ENCODE results near the gene TMEM238L. TPM values are rescaled to one million over a fixed set of nuclear protein-coding genes. Genes with fewer than 3 reads are reported as not detected.

The TMEM238L gene
- total and polyA plus RNA-seq, 2 experiments from 2014 or later: not detected

DNA sequence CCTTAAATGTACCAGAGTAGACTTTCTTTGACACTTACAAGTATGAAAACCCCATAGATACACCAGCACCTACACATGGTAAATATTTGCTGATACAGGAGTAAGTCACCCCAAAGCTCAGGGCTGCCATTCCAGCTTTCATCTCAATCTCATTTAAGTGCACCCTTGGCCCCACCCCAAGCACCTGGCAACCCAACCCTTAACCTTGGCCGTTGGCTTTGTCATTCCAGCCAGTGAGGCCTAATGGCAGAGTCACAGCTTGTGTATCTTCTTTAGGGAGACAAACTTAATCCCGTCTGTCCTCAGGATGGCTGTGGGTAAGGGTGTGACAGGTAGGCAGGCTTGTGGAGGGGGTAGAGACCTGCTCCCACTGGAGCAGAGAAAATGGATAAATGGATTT lies 42.6 kb downstream of the TMEM238L start (continued):
- TF ChIP-seq, protein P1, sequence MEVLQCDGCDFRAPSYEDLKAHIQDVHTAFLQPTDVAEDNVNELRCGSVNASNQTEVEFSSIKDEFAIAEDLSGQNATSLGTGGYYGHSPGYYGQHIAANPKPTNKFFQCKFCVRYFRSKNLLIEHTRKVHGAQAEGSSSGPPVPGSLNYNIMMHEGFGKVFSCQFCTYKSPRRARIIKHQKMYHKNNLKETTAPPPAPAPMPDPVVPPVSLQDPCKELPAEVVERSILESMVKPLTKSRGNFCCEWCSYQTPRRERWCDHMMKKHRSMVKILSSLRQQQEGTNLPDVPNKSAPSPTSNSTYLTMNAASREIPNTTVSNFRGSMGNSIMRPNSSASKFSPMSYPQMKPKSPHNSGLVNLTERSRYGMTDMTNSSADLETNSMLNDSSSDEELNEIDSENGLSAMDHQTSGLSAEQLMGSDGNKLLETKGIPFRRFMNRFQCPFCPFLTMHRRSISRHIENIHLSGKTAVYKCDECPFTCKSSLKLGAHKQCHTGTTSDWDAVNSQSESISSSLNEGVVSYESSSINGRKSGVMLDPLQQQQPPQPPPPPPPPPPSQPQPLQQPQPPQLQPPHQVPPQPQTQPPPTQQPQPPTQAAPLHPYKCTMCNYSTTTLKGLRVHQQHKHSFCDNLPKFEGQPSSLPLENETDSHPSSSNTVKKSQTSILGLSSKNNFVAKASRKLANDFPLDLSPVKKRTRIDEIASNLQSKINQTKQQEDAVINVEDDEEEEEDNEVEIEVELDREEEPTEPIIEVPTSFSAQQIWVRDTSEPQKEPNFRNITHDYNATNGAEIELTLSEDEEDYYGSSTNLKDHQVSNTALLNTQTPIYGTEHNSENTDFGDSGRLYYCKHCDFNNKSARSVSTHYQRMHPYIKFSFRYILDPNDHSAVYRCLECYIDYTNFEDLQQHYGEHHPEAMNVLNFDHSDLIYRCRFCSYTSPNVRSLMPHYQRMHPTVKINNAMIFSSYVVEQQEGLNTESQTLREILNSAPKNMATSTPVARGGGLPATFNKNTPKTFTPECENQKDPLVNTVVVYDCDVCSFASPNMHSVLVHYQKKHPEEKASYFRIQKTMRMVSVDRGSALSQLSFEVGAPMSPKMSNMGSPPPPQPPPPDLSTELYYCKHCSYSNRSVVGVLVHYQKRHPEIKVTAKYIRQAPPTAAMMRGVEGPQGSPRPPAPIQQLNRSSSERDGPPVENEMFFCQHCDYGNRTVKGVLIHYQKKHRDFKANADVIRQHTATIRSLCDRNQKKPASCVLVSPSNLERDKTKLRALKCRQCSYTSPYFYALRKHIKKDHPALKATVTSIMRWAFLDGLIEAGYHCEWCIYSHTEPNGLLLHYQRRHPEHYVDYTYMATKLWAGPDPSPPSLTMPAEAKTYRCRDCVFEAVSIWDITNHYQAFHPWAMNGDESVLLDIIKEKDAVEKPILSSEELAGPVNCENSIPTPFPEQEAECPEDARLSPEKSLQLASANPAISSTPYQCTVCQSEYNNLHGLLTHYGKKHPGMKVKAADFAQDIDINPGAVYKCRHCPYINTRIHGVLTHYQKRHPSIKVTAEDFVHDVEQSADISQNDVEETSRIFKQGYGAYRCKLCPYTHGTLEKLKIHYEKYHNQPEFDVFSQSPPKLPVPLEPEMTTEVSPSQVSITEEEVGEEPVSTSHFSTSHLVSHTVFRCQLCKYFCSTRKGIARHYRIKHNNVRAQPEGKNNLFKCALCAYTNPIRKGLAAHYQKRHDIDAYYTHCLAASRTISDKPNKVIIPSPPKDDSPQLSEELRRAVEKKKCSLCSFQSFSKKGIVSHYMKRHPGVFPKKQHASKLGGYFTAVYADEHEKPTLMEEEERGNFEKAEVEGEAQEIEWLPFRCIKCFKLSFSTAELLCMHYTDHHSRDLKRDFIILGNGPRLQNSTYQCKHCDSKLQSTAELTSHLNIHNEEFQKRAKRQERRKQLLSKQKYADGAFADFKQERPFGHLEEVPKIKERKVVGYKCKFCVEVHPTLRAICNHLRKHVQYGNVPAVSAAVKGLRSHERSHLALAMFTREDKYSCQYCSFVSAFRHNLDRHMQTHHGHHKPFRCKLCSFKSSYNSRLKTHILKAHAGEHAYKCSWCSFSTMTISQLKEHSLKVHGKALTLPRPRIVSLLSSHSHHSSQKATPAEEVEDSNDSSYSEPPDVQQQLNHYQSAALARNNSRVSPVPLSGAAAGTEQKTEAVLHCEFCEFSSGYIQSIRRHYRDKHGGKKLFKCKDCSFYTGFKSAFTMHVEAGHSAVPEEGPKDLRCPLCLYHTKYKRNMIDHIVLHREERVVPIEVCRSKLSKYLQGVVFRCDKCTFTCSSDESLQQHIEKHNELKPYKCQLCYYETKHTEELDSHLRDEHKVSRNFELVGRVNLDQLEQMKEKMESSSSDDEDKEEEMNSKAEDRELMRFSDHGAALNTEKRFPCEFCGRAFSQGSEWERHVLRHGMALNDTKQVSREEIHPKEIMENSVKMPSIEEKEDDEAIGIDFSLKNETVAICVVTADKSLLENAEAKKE (CRISPR knock-in tag; IDR thresholded peaks at IDR 0.05): no peak
- TF ChIP-seq, protein P2, sequence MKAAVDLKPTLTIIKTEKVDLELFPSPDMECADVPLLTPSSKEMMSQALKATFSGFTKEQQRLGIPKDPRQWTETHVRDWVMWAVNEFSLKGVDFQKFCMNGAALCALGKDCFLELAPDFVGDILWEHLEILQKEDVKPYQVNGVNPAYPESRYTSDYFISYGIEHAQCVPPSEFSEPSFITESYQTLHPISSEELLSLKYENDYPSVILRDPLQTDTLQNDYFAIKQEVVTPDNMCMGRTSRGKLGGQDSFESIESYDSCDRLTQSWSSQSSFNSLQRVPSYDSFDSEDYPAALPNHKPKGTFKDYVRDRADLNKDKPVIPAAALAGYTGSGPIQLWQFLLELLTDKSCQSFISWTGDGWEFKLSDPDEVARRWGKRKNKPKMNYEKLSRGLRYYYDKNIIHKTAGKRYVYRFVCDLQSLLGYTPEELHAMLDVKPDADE (IDR thresholded peaks at IDR 0.05): no peak
- TF ChIP-seq CREB1 (CRISPR knock-in tag; IDR thresholded peaks at IDR 0.05; ENCODE audit: low read depth): no peak

DNA sequence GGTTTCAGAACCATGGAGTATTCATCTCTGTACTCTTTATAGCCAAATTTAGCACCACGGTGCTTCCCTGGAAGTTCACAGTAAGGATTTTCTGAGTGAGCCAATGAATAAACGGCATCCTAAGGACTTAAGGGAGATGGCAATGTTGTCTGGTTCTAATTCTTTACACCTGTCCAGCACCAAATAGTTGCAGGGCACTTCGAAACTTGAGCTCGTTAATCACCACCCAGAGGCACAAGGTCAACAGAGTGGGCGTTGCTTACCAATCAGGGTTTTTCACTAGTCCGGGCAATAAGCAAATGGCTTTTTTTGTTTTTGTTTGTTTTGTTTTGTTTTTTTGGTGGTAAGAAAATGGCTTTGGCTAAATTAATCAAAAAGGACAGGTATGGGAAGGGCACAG lies 45.8 kb downstream of the TMEM238L start:
- H3K4me2 ChIP-seq: no peak overlapping the region
- DNase-seq (ENCODE audit: low spot score): no peak
- peaks cover 42% of the 10 kb centered on the region for H3K4me1 Mint-ChIP-seq
- TF ChIP-seq CREB1 (CRISPR knock-in tag; IDR thresholded peaks at IDR 0.05; ENCODE audit: low read depth) (no peak), ZNF331 (CRISPR knock-in tag; IDR thresholded peaks at IDR 0.05; ENCODE audit: low read depth) (no peak)
- TF ChIP-seq, protein P3, sequence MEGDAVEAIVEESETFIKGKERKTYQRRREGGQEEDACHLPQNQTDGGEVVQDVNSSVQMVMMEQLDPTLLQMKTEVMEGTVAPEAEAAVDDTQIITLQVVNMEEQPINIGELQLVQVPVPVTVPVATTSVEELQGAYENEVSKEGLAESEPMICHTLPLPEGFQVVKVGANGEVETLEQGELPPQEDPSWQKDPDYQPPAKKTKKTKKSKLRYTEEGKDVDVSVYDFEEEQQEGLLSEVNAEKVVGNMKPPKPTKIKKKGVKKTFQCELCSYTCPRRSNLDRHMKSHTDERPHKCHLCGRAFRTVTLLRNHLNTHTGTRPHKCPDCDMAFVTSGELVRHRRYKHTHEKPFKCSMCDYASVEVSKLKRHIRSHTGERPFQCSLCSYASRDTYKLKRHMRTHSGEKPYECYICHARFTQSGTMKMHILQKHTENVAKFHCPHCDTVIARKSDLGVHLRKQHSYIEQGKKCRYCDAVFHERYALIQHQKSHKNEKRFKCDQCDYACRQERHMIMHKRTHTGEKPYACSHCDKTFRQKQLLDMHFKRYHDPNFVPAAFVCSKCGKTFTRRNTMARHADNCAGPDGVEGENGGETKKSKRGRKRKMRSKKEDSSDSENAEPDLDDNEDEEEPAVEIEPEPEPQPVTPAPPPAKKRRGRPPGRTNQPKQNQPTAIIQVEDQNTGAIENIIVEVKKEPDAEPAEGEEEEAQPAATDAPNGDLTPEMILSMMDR (conservative IDR thresholded peaks at IDR 0.05; ENCODE audit: low read depth in 2 of 2): no peak
- TF ChIP-seq, protein P1 (CRISPR knock-in tag; IDR thresholded peaks at IDR 0.05): no peak

More for the DNA sequence above, 45.8 kb downstream of the TMEM238L start:
- Mint-ChIP-seq H3K9me3 (no peaks in the 10 kb centered on the region; the same call in 2 of the 3 replicates), H3K27me3 (ENCODE audit: insufficient read depth, low read depth, poor library complexity) (peaks cover 18% of the 10 kb centered on the region), H3K27ac (no peak overlapping the region), H3K36me3 (ENCODE audit: low read depth) (no peaks in the 10 kb centered on the region; the same call in 2 of the 3 replicates), H3K4me3 (no peak overlapping the region)
- Histone ChIP-seq H3F3A (replicated peaks; ENCODE audit: low read depth) (peaks cover 4% of the 10 kb centered on the region; the same call in 1 of the 2 replicates), H3K79me2 (replicated peaks; ENCODE audit: insufficient read depth) (no peaks in the 10 kb centered on the region), H3K4me3 (no peak overlapping the region), H3K27ac (ENCODE audit: low read depth) (no peak overlapping the region), H3K27me3 (ENCODE audit: insufficient read depth) (no peaks in the 10 kb centered on the region), H4K20me1 (replicated peaks; ENCODE audit: insufficient read depth) (no peaks in the 10 kb centered on the region), H2AFZ (no peak overlapping the region), H3K4me1 (ENCODE audit: insufficient read depth) (peaks cover 22% of the 10 kb centered on the region), H3K36me3 (ENCODE audit: insufficient read depth) (no peaks in the 10 kb centered on the region), H3K9me2 (ENCODE audit: insufficient read depth) (no peaks in the 10 kb centered on the region)
- ATAC-seq: no peak

Data from GM23338 (cell line).